CD1c-positive myeloid dendritic cell (primary cell): ENCODE data around the gene NEDD4.
"Not testable (repeated sequence)": the region's sequence is repeated elsewhere in the genome, so short reads cannot be mapped to it uniquely, and the experiment has no call there.

Experiments used
- DNase-seq: peaks from one replicate; pipeline ENCODE4 v3.0.0-alpha.2; 2016; ENCODE audit errors: extremely low spot score

NEDD4 gene

DNA sequence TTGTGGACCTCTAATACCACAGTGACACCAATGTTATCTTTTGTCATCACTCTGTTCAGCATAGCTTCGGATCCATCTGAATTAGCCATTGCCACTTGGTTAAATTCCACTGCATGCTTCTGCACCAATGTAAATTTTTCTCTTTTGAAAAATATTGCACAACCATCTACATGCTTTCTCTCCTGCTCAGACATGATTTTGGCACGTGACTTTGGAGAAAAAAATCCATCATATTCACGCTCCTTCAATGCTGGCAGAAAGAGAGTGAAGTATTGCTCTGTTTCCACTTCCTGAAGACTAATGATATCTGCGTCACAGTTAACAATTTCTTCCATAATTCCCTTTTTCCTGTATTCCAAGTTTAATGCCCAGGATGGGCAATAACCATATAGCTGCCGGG, 13.0 kb upstream of the NEDD4 start:
- not testable (repeated sequence) for DNase-seq

DNA sequence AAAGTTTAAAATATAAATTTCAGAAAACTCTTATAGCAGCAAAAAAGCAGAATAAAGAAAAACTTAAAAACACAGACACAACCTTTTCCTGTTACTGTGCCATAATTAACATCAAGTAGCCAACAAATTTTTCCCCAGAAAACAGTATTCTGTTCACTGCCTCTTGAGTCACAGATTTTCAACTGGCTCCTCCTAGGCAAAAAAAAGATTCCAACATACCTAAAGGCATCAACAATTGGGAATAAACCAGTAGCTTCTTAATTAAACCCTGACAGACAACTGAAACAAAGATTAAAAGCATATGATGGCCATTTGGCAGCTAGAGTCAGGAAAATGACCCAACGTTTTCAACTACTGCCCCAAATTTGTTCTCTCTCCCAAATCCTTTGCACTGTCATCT, 10.9 kb upstream of the NEDD4 start:
- not testable (repeated sequence) for DNase-seq

DNA sequence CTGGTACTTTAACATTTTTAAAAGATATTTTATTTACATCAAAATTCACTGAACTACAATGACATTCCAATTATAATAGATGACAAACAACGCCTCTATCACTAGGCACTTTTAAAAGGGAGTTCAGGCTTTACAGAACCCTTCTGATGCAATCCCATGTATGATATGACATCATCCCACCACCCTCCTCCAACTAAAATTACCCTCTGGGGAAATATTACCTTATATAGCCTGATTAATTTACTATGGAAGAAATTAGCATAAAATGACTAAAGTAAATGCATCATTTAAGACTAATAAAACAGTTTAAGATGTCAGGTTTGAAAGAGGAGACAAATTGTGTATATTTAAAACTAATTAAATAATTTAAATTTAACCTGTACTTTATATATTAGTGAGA, 10.4 kb upstream of the NEDD4 start:
- DNase-seq, result not testable (repeated sequence)

DNA sequence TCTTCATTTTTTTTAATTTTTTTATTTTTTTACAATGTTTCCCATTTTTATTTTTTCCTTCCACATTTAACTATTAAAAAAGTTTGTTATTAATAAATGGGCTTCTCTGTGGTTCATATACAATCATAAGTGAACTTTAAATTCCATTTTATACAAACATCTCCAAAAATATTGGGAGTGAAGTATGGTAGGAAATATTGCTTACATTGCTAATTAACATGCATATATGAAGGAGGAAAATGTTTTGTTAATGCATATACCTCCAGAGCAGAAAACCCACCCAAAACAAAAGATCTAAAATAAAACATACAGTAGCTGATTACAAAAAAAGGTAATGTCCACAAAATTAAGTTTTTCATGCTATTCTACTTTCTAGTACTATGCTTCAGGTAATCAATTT, 9.9 kb upstream of the NEDD4 start:
- not testable (repeated sequence) for DNase-seq

DNA sequence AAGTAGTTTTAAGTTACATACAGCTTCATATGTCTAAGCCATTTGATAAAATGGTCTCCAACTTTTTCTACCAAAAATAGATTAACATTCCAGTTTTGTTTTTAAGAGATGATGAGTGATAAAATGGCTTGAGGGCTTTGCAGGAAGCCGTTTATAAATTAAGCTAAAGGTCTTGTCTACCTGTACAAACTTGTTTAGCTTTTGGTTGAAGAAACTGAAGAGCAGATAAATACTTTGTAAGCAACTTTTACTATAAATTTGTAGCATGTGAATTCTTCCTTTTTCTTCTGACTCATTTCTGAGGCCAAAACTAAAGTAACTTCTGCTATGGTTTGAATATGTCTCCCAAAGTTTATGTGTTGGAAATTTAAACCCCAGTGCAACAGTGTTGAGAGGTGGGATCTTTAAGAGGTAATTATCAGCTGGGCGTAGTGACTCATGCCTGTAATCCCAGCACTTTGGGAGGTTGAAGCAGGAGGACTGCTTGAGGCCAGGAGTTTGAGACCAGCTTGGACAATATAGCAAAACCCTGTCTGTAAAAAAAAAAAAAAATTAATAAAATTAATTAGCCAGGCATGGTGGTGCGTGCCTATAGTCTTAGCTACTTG, 8.2 kb upstream of the NEDD4 start:
- DNase-seq, result no peak

DNA sequence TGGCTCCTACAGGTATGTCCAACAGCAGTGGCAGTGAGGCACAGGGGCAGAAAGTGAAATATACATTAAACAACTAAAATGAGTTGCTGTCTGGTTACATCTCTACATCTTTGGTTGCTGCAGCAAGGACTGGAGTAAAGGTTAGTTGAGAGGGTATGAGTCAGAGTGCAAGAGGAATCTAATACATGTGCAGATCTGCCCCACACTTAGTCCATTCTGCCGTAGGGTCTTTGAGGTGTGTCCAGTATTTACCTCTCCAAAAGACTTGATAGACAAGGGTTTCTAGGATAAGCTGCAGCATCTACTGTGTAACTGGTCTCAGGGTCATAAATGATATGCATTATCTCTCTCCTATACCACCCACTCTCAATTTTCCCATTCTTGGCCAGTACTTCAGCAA, 6.2 kb upstream of the NEDD4 start:
- DNase-seq, result no peak

DNA sequence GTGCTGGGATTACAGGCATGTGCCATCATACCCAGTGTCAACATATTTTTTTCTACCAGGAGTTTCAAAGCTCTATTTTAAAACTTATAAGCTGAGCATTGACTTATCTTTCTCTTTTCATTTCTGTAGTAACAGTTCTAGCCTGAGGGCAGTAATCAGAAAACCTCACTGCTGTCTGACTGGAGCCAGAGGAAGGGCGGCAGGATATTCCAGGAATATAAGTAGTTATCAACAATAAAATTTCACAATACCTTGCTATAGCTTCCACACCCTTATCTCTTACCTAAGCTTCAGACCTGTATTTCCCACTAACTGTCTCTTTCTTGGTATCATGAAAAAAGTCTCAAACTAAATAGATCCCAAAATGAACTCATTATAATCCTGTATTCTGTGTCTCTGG, 5.1 kb upstream of the NEDD4 start:
- DNase-seq, result no peak

DNA sequence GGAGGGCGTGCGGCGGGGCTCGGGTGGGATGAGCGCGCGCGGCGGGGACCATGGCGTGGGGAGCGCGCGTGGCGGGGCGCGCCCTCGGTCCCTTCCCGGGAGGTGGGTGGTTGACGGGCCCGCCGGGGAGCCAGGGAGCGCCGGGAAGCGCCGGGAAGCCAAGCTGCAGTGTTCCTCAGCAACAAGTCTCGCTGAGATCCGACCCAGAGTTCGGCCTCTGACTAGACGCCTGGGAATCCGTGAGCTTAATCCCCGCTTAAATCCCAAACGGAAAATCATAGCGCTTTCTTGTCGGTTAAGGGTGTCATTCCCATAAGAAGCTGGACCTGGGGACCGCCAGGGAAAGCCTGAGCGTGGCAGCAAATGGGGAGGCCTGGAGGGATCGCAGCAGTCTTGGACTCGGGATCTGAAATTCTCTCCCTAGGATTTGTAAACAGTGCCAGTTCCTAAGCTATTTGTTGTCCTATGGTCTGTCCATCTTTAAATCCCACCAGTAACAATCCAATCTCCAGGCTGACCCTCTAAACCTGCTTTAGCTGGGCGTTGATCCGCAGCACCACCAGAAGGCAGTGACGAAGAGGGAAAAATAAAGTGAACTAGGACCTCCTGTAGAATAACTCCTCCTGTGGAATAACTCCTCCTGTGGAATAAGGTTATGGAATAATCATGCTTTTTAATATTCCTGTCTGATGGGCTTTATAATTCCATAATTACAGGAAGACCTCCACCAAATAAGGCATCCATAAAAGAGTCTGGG, 570 bp upstream of the NEDD4 start:
- DNase-seq, result no peak

DNA sequence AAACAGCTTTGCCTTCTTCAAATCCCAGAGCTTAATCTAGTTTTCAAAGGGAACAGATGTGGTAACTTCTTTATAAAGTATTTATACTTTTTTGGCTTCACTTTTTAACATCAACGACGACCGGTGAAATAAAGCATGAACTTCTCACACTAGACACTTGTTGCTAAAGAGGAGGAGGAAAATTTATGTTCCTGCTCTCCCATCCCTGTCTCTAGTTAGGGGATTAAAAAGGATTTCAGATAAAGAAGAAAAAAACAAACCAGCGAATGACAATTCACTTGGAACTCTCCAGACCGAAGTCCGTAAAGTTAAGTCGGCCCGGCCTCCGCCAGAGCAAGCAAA, 672 bp downstream of the NEDD4 start:
- DNase-seq, result peak; percentile 1

DNA sequence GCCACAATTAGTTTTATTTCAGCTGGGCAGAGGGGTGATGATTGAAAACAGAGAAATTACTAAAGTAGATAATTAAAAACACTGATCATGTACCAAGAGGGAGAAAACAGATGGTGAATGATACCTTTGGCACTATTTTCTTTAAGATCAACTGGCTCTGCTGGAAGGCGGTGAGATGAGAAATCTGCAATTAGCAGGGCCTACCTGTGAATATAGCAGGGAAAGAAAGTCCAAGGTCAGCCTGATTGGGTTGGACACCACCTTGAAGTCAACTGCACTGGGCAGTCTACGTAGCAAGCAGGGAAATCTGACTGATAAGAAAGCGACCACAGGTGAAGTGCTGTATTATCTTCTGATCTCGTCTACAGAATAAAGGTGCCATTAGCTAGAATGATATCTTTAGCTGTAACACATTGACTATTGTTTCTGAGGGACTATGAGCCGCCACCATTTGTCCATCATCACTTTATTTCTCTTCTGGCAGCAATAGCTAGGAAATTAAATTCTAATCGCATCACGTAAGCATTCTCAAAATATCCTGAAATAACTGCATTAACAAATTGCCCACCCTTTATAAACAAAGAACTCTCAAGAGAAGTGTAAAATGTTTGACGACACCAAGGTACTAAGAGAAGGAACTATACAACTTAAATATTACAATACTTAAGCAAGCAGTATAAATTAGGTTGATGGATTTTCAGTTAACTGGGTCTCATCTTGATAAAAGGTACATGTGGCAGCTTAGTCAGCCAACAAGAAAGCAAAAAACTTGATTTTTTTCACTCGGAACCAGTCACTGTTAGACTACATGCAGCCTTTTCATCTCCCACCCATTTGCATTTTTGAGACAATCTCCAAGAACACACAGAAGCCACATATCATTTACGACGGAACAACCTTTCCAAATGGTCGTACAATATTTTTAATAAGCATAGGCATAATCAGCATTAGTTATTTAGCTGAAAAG, 1.3 kb downstream of the NEDD4 start:
- no peak for DNase-seq

DNA sequence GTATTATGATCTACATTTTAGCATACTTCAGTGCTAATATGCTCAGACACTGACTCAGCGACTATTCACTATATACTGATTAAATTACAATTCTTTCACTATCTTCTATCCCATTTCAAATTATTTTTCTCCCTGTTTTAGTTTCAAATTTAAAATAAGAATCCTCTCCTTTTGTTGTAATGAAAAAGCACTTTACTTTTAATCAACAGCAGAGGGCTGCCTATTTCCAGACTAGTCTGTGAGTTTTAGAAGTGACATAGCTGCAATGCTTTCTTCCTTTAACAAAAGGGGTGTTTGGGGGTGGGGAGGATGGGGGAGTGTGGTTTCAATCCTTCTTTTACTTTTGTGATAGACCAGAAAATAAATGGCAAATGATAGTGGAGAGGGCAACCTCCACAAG, 2.4 kb downstream of the NEDD4 start:
- DNase-seq, result no peak

DNA sequence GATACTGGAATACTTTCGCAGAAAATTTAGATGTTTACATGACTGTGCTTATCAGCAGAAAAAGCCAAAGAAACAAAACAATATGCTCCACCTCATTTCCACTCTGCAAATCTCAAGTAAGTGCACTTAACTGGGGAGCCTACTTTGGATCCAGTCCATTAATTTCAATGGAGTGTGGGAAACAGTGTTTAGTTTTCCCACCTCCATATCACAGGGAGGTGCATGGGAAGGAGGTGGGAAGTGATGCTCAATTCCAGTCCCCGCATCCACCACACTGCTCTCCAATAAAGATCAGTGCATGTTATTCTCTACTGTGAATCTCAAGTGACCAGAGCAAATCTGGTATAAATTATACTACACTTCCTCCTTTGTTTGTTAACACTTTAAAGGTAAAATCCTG, 2.9 kb downstream of the NEDD4 start:
- no peak for DNase-seq

DNA sequence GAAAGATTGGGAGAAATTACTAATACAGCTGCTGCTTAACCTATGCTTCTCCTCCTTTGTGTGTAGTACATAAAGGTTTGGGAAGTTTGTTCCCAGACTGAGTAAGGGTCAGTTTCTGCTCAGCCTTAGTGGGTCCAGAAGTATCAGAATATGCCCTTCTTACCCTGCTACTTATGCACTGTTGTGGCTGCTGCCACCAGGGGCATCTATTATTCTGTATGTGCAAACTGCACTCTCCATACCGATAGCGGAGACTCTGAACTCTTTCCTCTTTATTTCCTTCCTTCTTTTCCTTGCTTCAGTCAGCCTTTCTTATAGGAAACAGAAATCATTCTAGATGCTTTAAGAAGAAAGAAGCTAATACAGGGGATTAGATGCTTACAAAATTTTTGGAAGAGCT, 4.0 kb downstream of the NEDD4 start:
- no peak for DNase-seq

DNA sequence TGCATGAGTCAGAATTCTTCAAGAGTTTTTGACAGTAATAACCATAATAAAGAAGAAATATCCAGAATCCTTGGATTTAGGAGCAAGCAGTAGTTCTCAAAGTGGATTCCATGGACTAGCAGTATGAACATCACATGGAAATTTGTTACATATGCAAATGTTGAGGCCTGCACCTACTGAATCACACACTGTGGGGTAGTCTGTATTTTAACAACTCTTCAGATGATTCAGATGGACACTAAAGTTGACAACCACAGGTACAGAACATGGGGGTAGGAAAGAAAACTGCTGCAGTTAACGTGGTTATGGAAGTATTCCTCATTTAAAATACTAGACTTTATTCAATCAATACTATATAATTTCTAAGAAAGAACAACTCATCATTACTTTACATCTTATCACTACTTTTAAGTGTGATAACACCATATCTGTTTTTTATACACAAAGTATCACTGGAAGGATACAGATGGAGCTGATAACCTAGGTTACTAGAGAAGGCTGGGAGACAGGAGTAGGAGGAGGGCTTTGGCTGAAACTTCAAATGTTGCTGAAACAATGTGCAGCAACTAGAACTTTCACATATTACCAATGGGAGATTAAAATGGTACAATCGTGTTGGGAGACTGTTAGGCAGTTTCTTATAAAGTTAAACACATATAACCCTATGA, 11.7 kb downstream of the NEDD4 start:
- no peak for DNase-seq

DNA sequence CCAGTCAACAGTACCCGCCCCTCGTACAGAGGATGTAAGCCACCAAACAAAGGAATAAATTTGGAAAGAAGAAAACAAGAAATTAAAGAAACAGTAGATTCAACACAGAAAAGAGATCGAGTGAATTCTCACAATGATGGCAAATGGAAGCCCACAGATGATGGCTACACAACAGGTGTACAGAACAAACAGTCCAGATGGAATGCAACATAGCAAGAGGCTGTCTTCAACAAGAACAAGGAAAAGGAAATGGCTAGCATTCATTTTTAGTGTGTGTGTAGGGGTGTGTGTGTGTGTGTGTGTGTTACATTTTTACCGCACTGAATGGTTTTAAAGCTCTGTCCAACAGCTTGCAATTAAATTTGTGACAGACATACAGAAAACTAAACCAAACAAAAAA, 12.9 kb downstream of the NEDD4 start:
- DNase-seq, result no peak

DNA sequence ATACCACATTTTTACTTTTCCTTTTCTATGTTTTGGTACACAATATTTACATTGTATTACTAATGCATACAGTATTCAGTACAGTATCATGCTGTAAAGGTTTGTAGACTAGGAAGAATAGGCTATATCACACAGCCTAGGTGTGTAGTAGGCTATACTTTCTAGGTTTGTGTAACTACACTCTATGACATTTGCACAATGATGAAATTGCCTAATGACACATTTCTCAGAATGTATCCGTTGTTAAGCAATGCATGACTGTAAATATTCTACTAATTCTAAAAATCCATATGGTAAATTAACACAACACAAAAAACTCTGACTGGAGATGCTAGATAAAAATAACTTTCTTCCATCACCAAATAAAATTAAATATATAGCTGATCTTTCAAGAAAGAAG, 16.2 kb downstream of the NEDD4 start:
- no peak for DNase-seq

DNA sequence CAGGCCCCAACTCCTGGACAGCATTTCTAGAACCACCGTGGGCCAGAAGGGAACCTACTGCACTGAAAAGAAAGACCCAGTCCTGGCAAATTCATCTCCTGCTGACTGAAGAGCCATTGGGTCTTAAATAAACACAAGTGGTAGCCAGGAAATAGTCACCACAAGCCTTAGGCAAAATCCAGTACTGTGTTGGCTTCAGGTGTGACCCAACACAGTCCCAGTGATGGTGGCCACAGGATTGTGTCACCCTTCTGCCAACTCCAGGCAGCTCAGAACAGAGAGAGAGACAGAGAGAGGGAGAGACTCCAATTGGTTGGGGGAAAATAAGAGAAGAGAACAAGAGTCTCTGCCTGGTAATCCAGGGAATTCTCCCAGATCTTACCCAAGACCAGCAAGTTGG, 23.1 kb downstream of the NEDD4 start:
- no peak for DNase-seq

DNA sequence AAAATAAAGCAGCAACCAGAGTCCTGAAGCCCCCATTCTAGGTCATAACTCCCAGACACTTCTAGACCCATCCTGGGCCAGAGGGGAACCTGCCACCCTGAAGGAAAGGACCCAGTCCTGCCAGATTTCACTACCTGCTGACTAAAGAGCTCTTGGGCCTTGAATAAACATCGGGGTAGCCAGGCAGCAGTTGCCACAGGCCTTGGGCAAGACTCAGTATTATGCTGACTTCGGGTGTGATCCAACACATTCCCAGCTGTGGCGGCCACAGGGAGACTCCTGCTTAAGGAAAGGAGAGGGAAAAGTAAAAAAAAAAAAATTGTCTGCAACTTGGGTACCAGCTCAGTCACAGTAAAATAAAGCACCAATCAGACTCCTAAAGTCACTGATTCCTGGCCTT, 23.8 kb downstream of the NEDD4 start:
- DNase-seq, result no peak

DNA sequence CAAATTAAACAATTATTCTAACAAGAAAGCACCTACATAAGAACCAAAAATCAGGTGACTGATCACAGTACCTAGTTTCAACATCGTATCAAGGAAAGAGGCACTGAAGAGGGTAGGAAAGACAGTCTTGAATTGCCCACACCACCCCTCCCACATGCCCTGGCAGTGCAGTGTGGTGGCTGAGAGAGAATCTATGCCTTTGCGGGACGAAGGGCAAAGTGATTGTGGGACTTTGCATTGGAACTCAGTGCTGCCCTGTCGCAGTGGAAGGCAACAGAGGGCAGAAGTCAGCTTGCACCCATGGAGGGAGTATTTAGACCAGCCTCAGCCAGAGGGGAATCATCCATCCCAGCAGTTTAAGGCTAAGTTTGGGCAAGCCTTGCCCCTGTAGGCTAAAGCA, 24.5 kb downstream of the NEDD4 start:
- no peak for DNase-seq

DNA sequence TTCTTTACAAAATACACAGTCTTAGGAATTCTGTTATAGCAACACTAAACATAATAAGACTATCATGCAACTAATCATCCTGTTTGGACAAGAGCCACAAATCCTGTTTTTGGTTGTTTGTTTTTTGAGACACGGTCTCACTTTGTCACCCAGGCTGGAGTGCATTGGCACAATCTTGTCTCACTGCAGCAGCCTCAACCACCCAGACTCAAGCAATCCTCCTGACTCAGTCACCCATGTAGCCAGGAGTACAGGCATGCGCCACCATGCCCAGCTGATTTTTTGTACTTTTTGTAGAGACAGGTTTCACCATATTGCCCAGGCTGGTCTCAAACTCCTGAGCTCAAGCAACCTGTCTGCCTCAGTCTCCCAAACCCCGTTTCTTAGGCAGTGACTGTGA, 28.3 kb downstream of the NEDD4 start:
- no peak for DNase-seq

DNA sequence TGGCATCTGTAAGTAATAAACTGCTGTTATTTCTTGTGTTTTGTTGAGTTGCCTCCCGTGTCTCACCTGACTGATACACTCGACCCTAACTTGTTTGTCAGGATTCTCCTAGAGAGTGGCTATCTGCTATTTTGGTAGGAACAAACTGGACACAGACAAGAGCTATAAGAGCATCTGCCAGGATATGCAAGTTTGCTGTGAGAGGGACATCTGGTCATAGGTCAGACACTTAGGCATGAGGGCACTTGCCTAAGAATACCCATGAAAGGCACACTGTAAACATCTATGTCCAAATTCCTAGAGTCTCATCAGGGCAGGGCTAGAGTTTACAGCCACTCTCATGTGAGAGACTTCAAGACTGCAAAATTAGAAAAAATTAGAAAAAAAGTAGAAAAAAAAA, 32.5 kb downstream of the NEDD4 start:
- DNase-seq, result no peak

DNA sequence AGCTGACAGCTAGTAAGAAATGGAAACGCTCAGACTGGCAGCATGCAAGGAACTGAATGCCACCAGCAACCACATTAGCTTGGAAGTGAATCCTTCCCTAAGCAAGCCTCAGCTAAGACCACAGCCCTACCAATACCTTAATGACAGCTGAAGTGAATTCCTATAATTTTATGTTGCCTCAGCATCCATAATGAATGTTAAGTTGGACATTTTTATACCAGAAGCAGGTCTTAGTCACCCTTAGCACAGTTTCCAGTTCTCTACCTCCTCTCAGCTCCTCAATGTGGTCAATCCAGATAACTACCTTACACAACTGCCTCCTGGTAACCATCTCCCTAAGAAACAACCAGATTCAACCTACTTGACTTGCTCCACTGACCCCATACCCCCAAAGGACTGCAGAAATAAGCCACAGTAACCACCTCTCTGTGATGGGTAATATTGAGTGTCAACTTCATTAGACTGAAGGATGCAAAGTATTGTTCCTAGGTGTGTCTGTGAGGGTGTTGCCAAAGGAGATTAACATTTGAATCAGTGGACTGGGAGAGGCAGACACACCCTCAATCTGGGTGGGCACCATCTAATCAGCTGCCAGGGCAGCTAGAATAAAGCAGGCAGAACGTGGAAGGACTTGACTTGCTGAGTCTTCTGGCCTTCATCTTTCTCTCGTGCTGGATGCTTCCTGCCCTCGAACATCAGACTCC, 33.5 kb downstream of the NEDD4 start:
- no peak for DNase-seq
